GM18951 (cell line): Measurements from ENCODE around the gene CREB3L2.

Experiments used
- POLR2A ChIP-seq: IDR thresholded peaks from 4 replicates; pipeline ENCODE4 v1.6.1; 2011; ENCODE audit warnings: mild to moderate bottlenecking; ENCODE audit not compliant: insufficient read length, insufficient read depth; ENCODE audit errors: extremely low read depth
- in situ Hi-C: fragments of 300-500 bp; cut with MboI; formaldehyde crosslinking; loops from one replicate; pipeline ENCODE4 v1.12.0; 2022; ENCODE audit warnings: low sequenced_read_pairs, mixed read lengths, inconsistent platforms; ENCODE audit not compliant: unreplicated experiment

The CREB3L2 gene

GRCh38 chr7:137943132-137943551 is 58.7 kb downstream of the CREB3L2 start:
- in situ Hi-C loops: no loop called here

GRCh38 chr7:137942484-137943115 is 59.3 kb downstream of the CREB3L2 start:
- TF ChIP-seq POLR2A: no peak
- in situ Hi-C loops: no loop called here

More at GRCh38 chr7:137943132-137943551, 58.7 kb downstream of the CREB3L2 start:
- TF ChIP-seq POLR2A: no peak

GRCh38 chr7:137940656-137941518 is 61.0 kb downstream of the CREB3L2 start:
- in situ Hi-C loops: no loop called here
- no peak for TF ChIP-seq POLR2A

- TF ChIP-seq POLR2A: no peak
- in situ Hi-C loops: no loop called here
These were observed 61.7 kb downstream of the CREB3L2 start for GRCh38 chr7:137940218-137940617.

GRCh38 chr7:137937202-137937560 is 64.7 kb downstream of the CREB3L2 start:
- in situ Hi-C loops: no loop called here
- no peak for TF ChIP-seq POLR2A

GRCh38 chr7:137936509-137937201 is 65.2 kb downstream of the CREB3L2 start:
- no peak for TF ChIP-seq POLR2A
- in situ Hi-C loops: no loop called here

GRCh38 chr7:137935884-137936508 is 65.9 kb downstream of the CREB3L2 start:
- in situ Hi-C loops: no loop called here
- TF ChIP-seq POLR2A: no peak

- TF ChIP-seq POLR2A: no peak
- in situ Hi-C loops: no loop called here
These were observed 66.7 kb downstream of the CREB3L2 start for GRCh38 chr7:137934941-137935883.

- in situ Hi-C loops: no loop called here
- TF ChIP-seq POLR2A: no peak
These were observed 67.6 kb downstream of the CREB3L2 start for GRCh38 chr7:137934176-137934826.

- in situ Hi-C loops: no loop called here
- no peak for TF ChIP-seq POLR2A
These were observed 68.4 kb downstream of the CREB3L2 start for GRCh38 chr7:137933270-137934017.

GRCh38 chr7:137932881-137933269 is 69.0 kb downstream of the CREB3L2 start:
- TF ChIP-seq POLR2A: no peak
- in situ Hi-C loops: no loop called here

- TF ChIP-seq POLR2A: no peak
- in situ Hi-C loops: no loop called here
These were observed 70.1 kb downstream of the CREB3L2 start for GRCh38 chr7:137931823-137932222.
